Right lung (tissue), 10 donors: ENCODE data around the gene MOB2. TPM values are rescaled to one million over a fixed set of nuclear protein-coding genes. Genes with fewer than 3 reads are reported as not detected.
A peak's percentile ranks its signal among the peaks of the same experiment; 100 is the strongest.

Experiments
- DNase-seq, 2 donors: peaks; one replicate each; pipeline ENCODE4 v3.0.0-alpha.2; 2013
- long read RNA-seq, 8 donors: transcript quantifications; one replicate each; lab custom pipeline, GENCODE V29; 2026
- polyA plus RNA-seq, 5 donors: library from polyadenylated mRNA; unstranded; fragments of 120-200 nt; gene quantifications; one replicate each; pipeline versions ENCODE4 v1.2.1 to v1.2.3, GENCODE V29; 2013; ENCODE audit warnings: inconsistent platforms in 1 of 5, low replicate concordance in 1 of 5; ENCODE audit not compliant: insufficient read length in 5 of 5, insufficient read depth in 1 of 5

Gene MOB2
- polyA plus RNA-seq, result 10 to 100 TPM; 30.7 to 40.5 (median 35.2) TPM
- long read RNA-seq, donor 1, partial matches to known transcripts, result 14 of 16 reads
- long read RNA-seq, donor 1, other reads (novel, unspliced or antisense), result 0 of 16 reads
- long read RNA-seq, donor 2, partial matches to known transcripts, result 9 of 9 reads
- long read RNA-seq, donor 2, other reads (novel, unspliced or antisense), result 0 of 9 reads
- long read RNA-seq, donor 3, partial matches to known transcripts, result 9 of 14 reads
- long read RNA-seq, donor 3, other reads (novel, unspliced or antisense), result 0 of 14 reads
- long read RNA-seq, donor 4, partial matches to known transcripts, result 5 of 7 reads
- long read RNA-seq, donor 4, other reads (novel, unspliced or antisense), result 0 of 7 reads
- long read RNA-seq, donor 5, partial matches to known transcripts, result 10 of 14 reads
- long read RNA-seq, donor 5, other reads (novel, unspliced or antisense), result 0 of 14 reads
- long read RNA-seq, donor 6, partial matches to known transcripts, result 16 of 19 reads
- long read RNA-seq, donor 6, other reads (novel, unspliced or antisense), result 0 of 19 reads
- long read RNA-seq, donor 7, partial matches to known transcripts, result 10 of 10 reads
- long read RNA-seq, donor 7, other reads (novel, unspliced or antisense), result 0 of 10 reads
- long read RNA-seq, donor 8, partial matches to known transcripts, result 0 of 1 reads
- long read RNA-seq, donor 8, other reads (novel, unspliced or antisense), result 0 of 1 reads

- peak; percentile 26 to 30 for DNase-seq
Measured at GRCh38 chr11:1486054-1486825, at the start of gene MOB2. Gene MOB2 (minus strand): TSS chr11:1486779. CDS start chr11:1486556, 223 bp downstream.

GRCh38 chr11:1534682-1535081, 48.1 kb upstream of the MOB2 start:
- DNase-seq, result no peak

- DNase-seq, result no peak
Measured at GRCh38 chr11:1534171-1534570, 47.6 kb upstream of the MOB2 start.

GRCh38 chr11:1533342-1533725, 46.8 kb upstream of the MOB2 start:
- DNase-seq, result no peak

- DNase-seq, result no peak
Measured at GRCh38 chr11:1532606-1533341, 46.2 kb upstream of the MOB2 start.

- DNase-seq, result no peak
Measured at GRCh38 chr11:1532014-1532586, 45.5 kb upstream of the MOB2 start.

GRCh38 chr11:1531449-1532013, 45.0 kb upstream of the MOB2 start:
- DNase-seq, result no peak

GRCh38 chr11:1530686-1531448, 44.3 kb upstream of the MOB2 start:
- no peak for DNase-seq

GRCh38 chr11:1529774-1530173, 43.2 kb upstream of the MOB2 start:
- DNase-seq, result no peak

- no peak for DNase-seq
Measured at GRCh38 chr11:1529286-1529685, 42.7 kb upstream of the MOB2 start.

GRCh38 chr11:1528710-1529109, 42.1 kb upstream of the MOB2 start:
- DNase-seq, result no peak

GRCh38 chr11:1526785-1527184, 40.2 kb upstream of the MOB2 start:
- no peak for DNase-seq

GRCh38 chr11:1523779-1524178, 37.2 kb upstream of the MOB2 start:
- no peak for DNase-seq

- DNase-seq, result no peak
Measured at GRCh38 chr11:1523077-1523476, 36.5 kb upstream of the MOB2 start.

- no peak for DNase-seq
Measured at GRCh38 chr11:1522081-1522424, 35.5 kb upstream of the MOB2 start.

GRCh38 chr11:1521382-1522080, 35.0 kb upstream of the MOB2 start:
- DNase-seq, result no peak

- DNase-seq, result peak; percentile 25 to 40
Measured at GRCh38 chr11:1520663-1521267, 34.2 kb upstream of the MOB2 start.

- DNase-seq, result no peak
Measured at GRCh38 chr11:1520209-1520662, 33.7 kb upstream of the MOB2 start.
